H9 (cell line): ENCODE results near the gene CGB5. TPM values are rescaled to one million over a fixed set of nuclear protein-coding genes. Genes with fewer than 3 reads are reported as not detected.

ENCODE experiments used
- DNase-seq: peaks from one replicate; pipeline ENCODE4 v3.0.0-alpha.2; 2017
- H2AFZ ChIP-seq: one replicate; pipeline ENCODE4 v1.6.1; 2013; ENCODE audit warnings: mild to moderate bottlenecking, low read length, control low read depth, moderate library complexity
- H2AK5ac ChIP-seq: 2 replicates; pipeline ENCODE4 v1.6.1; 2013; ENCODE audit warnings: low read length, control low read depth, mixed read lengths; ENCODE audit not compliant: insufficient read length
- H2BK120ac ChIP-seq: one replicate; pipeline ENCODE4 v1.6.1; 2013; ENCODE audit warnings: low read depth, mild to moderate bottlenecking, low read length, control low read depth, inconsistent platforms; ENCODE audit not compliant: poor library complexity, severe bottlenecking
- H2BK12ac ChIP-seq: 2 replicates; pipeline ENCODE4 v1.6.1; 2013; ENCODE audit warnings: low read length, control low read depth, mixed read lengths, low read depth; ENCODE audit not compliant: insufficient read length
- H2BK15ac ChIP-seq: 2 replicates; pipeline ENCODE4 v1.6.1; 2013; ENCODE audit warnings: low read depth, low read length, control low read depth
- H2BK20ac ChIP-seq: one replicate; pipeline ENCODE4 v1.6.1; 2013; ENCODE audit warnings: low read depth, mild to moderate bottlenecking, low read length, control low read depth, inconsistent platforms; ENCODE audit not compliant: poor library complexity, severe bottlenecking
- H2BK5ac ChIP-seq: 2 replicates; pipeline ENCODE4 v1.6.1; 2013; ENCODE audit warnings: low read length, control low read depth, mixed read lengths; ENCODE audit not compliant: insufficient read length
- H3K14ac ChIP-seq: 2 replicates; pipeline ENCODE4 v1.6.1; 2013; ENCODE audit warnings: low read length, control low read depth; ENCODE audit not compliant: insufficient read depth
- H3K18ac ChIP-seq: 2 replicates; pipeline ENCODE4 v1.6.1; 2013; ENCODE audit warnings: low read depth, mild to moderate bottlenecking, mixed read lengths, low read length, control low read depth; ENCODE audit not compliant: insufficient read length
- H3K23ac ChIP-seq: 2 replicates; pipeline ENCODE4 v1.6.1; 2013; ENCODE audit warnings: low read length, control low read depth, mixed read lengths, low read depth; ENCODE audit not compliant: insufficient read length
- H3K23me2 ChIP-seq: 2 replicates; pipeline ENCODE4 v1.6.1; 2013; ENCODE audit warnings: low read depth, mild to moderate bottlenecking, mixed read lengths, low read length, control low read depth; ENCODE audit not compliant: insufficient read length, poor library complexity, severe bottlenecking
- H3K27ac ChIP-seq: 2 replicates; pipeline ENCODE4 v1.5.1; 2013; ENCODE audit warnings: low read length, control low read depth, mixed read lengths, low read depth; ENCODE audit not compliant: insufficient read length
- H3K27me3 ChIP-seq: 2 replicates; pipeline ENCODE4 v1.6.1; 2013; ENCODE audit warnings: low read length, control low read depth, inconsistent platforms; ENCODE audit not compliant: insufficient read depth
- H3K4ac ChIP-seq: 2 replicates; pipeline ENCODE4 v1.6.1; 2013; ENCODE audit warnings: low read depth, mild to moderate bottlenecking, control low read depth, inconsistent platforms, low read length, moderate library complexity
- H3K4me1 ChIP-seq: 2 replicates; pipeline ENCODE4 v1.6.1; 2013; ENCODE audit warnings: low read length, control low read depth, inconsistent platforms; ENCODE audit not compliant: insufficient read depth
- H3K4me2 ChIP-seq: 2 replicates; pipeline ENCODE4 v1.6.1; 2013; ENCODE audit warnings: low read length, control low read depth, mixed read lengths; ENCODE audit not compliant: insufficient read length, insufficient read depth
- H3K56ac ChIP-seq: 2 replicates; pipeline ENCODE4 v1.6.1; 2013; ENCODE audit warnings: low read depth, mild to moderate bottlenecking, mixed read lengths, low read length, control low read depth; ENCODE audit not compliant: insufficient read length
- H3K79me1 ChIP-seq: 2 replicates; pipeline ENCODE4 v1.6.1; 2013; ENCODE audit warnings: low read depth, mild to moderate bottlenecking, moderate library complexity, low read length, control low read depth, inconsistent platforms; ENCODE audit not compliant: insufficient read depth, poor library complexity, severe bottlenecking
- H3K79me2 ChIP-seq: 2 replicates; pipeline ENCODE4 v1.6.1; 2013; ENCODE audit warnings: low read length, control low read depth, inconsistent platforms; ENCODE audit not compliant: insufficient read depth
- H3K9ac ChIP-seq: 2 replicates; pipeline ENCODE4 v1.6.1; 2013; ENCODE audit warnings: low read length, control low read depth, mixed read lengths; ENCODE audit not compliant: insufficient read length; ENCODE audit errors: extremely low read depth
- H3K9me3 ChIP-seq: one replicate; pipeline ENCODE4 v1.6.1; 2013; ENCODE audit warnings: low read depth, low read length, inconsistent platforms; ENCODE audit not compliant: control insufficient read depth
- H3T11ph ChIP-seq: one replicate; pipeline ENCODE4 v1.6.1; 2013; ENCODE audit warnings: mild to moderate bottlenecking, low read length, control low read depth, inconsistent platforms
- H4K20me1 ChIP-seq: one replicate; pipeline ENCODE4 v1.6.1; 2013; ENCODE audit not compliant: control insufficient read depth, insufficient read length, insufficient read depth
- H4K5ac ChIP-seq: 2 replicates; pipeline ENCODE4 v1.6.1; 2013; ENCODE audit warnings: low read depth, mild to moderate bottlenecking, mixed read lengths, low read length, control low read depth; ENCODE audit not compliant: insufficient read length
- H4K8ac ChIP-seq: replicated peaks from 2 replicates; pipeline ENCODE4 v1.6.1; 2013; ENCODE audit warnings: low read length, control low read depth, mixed read lengths, low read depth; ENCODE audit not compliant: insufficient read length
- H4K91ac ChIP-seq: 2 replicates; pipeline ENCODE4 v1.6.1; 2013; ENCODE audit warnings: low read depth, mild to moderate bottlenecking, moderate library complexity, mixed read lengths, low read length, control low read depth; ENCODE audit not compliant: insufficient read length
- H3K27ac Mint-ChIP-seq, 3 experiments: 2 replicates in 2 of 3; 3 replicates in 1 of 3; pipeline ENCODE4 v1.8.0; 2020 to 2021; ENCODE audit warnings: mixed read lengths in 3 of 3, mild to moderate bottlenecking in 1 of 3, moderate library complexity in 1 of 3
- H3K27me3 Mint-ChIP-seq: 2 replicates; pipeline ENCODE4 v1.8.0; 2021; ENCODE audit warnings: low read depth, mild to moderate bottlenecking, moderate library complexity, mixed read lengths
- H3K36me3 Mint-ChIP-seq, 3 experiments: 2 replicates in 2 of 3; 3 replicates in 1 of 3; pipeline ENCODE4 v1.8.0; 2020 to 2021; ENCODE audit warnings: low read depth in 3 of 3, mixed read lengths in 3 of 3; ENCODE audit not compliant: insufficient read depth in 1 of 3
- H3K4me1 Mint-ChIP-seq, 2 experiments: 2 replicates each; pipeline ENCODE4 v1.8.0; 2020; ENCODE audit warnings: mixed read lengths in 2 of 2
- H3K4me3 Mint-ChIP-seq, 2 experiments: 2 replicates in 1 of 2; 3 replicates in 1 of 2; pipeline ENCODE4 v1.8.0; 2020 to 2021; ENCODE audit warnings: mild to moderate bottlenecking in 2 of 2, mixed read lengths in 2 of 2, moderate library complexity in 1 of 2
- H3K9me3 Mint-ChIP-seq, 2 experiments: 2 replicates in 1 of 2; 3 replicates in 1 of 2; pipeline ENCODE4 v1.8.0; 2020; ENCODE audit warnings: mild to moderate bottlenecking in 2 of 2, mixed read lengths in 2 of 2, moderate library complexity in 1 of 2
- WGBS: extraction: QIAGEN DNeasy Blood & Tissue Kit; methylation state at CpG from one replicate; pipeline ENCODE4 v1.1.7; 2013; ENCODE audit warnings: missing lambda C conversion rate, low lambda C conversion rate, mixed read lengths; ENCODE audit not compliant: insufficient read length; ENCODE audit errors: extremely low coverage; 5-methylcytosine and 5-hydroxymethylcytosine counted together
- total RNA-seq: library from RNA; stranded (reverse); gene quantifications from 2 replicates; pipeline ENCODE4 v1.2.1, GENCODE V29; 2021
- TF ChIP-seq, protein P1 (sequence below): fragments of 200-600 bp; sonication (generic); conservative IDR thresholded peaks from 3 replicates; pipeline ENCODE4 v1.8.0; 2021; ENCODE audit warnings: antibody characterized with exemption, mild to moderate bottlenecking

The CGB5 gene
- total RNA-seq, 1 experiment from 2014 or later: not detected

GRCh38 chr19:49080392-49080791, 36.7 kb downstream of the CGB5 start:
- H3K4me1 Mint-ChIP-seq: peaks cover 2 to 6% of the 10 kb centered on the region in 2 experiments
- no peak overlapping the region for H3T11ph ChIP-seq
- H3K4me2 ChIP-seq: no peak overlapping the region
- no peak overlapping the region for H2AFZ ChIP-seq
- no peaks in the 10 kb centered on the region for H3K23me2 ChIP-seq
- no peak overlapping the region for H4K91ac ChIP-seq
- no peak overlapping the region for H3K18ac ChIP-seq
- H3K79me2 ChIP-seq: no peaks in the 10 kb centered on the region
- H3K23ac ChIP-seq: no peak overlapping the region
- H3K4me1 ChIP-seq: no peaks in the 10 kb centered on the region
- no peaks in the 10 kb centered on the region for H3K79me1 ChIP-seq
- no peak for DNase-seq
- no peaks in the 10 kb centered on the region for H3K9me3 ChIP-seq
- no peak overlapping the region for H2BK20ac ChIP-seq
- H3K27ac Mint-ChIP-seq: no peak overlapping the region
- H4K20me1 ChIP-seq: no peaks in the 10 kb centered on the region
- H3K36me3 Mint-ChIP-seq: no peaks in the 10 kb centered on the region; a peak in 1 of 7 replicates
- H2BK5ac ChIP-seq: no peak overlapping the region
- no peak overlapping the region for H3K9ac ChIP-seq
- H4K5ac ChIP-seq: no peak overlapping the region
- no peak overlapping the region for H2AK5ac ChIP-seq
- no peaks in the 10 kb centered on the region for H3K27me3 ChIP-seq
- TF ChIP-seq, protein P1, sequence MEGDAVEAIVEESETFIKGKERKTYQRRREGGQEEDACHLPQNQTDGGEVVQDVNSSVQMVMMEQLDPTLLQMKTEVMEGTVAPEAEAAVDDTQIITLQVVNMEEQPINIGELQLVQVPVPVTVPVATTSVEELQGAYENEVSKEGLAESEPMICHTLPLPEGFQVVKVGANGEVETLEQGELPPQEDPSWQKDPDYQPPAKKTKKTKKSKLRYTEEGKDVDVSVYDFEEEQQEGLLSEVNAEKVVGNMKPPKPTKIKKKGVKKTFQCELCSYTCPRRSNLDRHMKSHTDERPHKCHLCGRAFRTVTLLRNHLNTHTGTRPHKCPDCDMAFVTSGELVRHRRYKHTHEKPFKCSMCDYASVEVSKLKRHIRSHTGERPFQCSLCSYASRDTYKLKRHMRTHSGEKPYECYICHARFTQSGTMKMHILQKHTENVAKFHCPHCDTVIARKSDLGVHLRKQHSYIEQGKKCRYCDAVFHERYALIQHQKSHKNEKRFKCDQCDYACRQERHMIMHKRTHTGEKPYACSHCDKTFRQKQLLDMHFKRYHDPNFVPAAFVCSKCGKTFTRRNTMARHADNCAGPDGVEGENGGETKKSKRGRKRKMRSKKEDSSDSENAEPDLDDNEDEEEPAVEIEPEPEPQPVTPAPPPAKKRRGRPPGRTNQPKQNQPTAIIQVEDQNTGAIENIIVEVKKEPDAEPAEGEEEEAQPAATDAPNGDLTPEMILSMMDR: no peak
- no CpG with 5 or more reads among the region's 4 CpGs for WGBS
- no peak overlapping the region for H2BK15ac ChIP-seq
- H2BK120ac ChIP-seq: no peak overlapping the region
- H4K8ac ChIP-seq: no peak overlapping the region
- no peak overlapping the region for H3K4me3 Mint-ChIP-seq
- H3K14ac ChIP-seq: no peak overlapping the region
- H3K27ac ChIP-seq: no peak overlapping the region
- H3K56ac ChIP-seq: no peak overlapping the region
- H3K9me3 Mint-ChIP-seq: peaks cover 3% of the 10 kb centered on the region in 2 experiments; a peak in 3 of 5 replicates
- peaks cover 42% of the 10 kb centered on the region for H3K27me3 Mint-ChIP-seq
- H2BK12ac ChIP-seq: no peak overlapping the region
- no peak overlapping the region for H3K4ac ChIP-seq
